WTC11 (cell line): ENCODE data around the gene CD6.

Experiments used
- CREB1 ChIP-seq: sonication (generic); formaldehyde crosslinking; IDR thresholded peaks from 2 replicates; pipeline ENCODE4 v1.8.0; 2023; ENCODE audit warnings: mild to moderate bottlenecking, missing genetic modification reagents
- CTCF ChIP-seq: fragments of 200-600 bp; IDR thresholded peaks from 2 replicates; pipeline ENCODE4 v1.8.0; 2022; ENCODE audit warnings: antibody characterized with exemption
- NR1H2 ChIP-seq: sonication (generic); formaldehyde crosslinking; IDR thresholded peaks from 2 replicates; pipeline ENCODE4 v1.9.0; 2021; ENCODE audit warnings: mild to moderate bottlenecking, moderate library complexity, missing genetic modification reagents
- SMAD3 ChIP-seq: sonication (generic); formaldehyde crosslinking; IDR thresholded peaks from 2 replicates; pipeline ENCODE4 v1.8.0; 2022; ENCODE audit warnings: missing genetic modification reagents, mild to moderate bottlenecking, borderline replicate concordance
- SMAD4 ChIP-seq: sonication (generic); formaldehyde crosslinking; IDR thresholded peaks from 2 replicates; pipeline ENCODE4 v1.8.0; 2022; ENCODE audit warnings: mild to moderate bottlenecking, missing genetic modification reagents
- SP1 ChIP-seq: sonication (generic); formaldehyde crosslinking; conservative IDR thresholded peaks from 2 replicates; pipeline ENCODE4 v1.8.1; 2022; ENCODE audit warnings: missing genetic modification reagents
- STAT6 ChIP-seq: sonication (generic); formaldehyde crosslinking; conservative IDR thresholded peaks from 2 replicates; pipeline ENCODE4 v1.8.1; 2023; ENCODE audit warnings: mild to moderate bottlenecking, low read depth, missing genetic modification reagents, moderate library complexity
- USF2 ChIP-seq: sonication (generic); formaldehyde crosslinking; IDR thresholded peaks from 2 replicates; pipeline ENCODE4 v1.8.1; 2023; ENCODE audit warnings: mild to moderate bottlenecking, missing genetic modification reagents, moderate library complexity
- ZNF423 ChIP-seq: fragments of 250-450 bp; sonication (Bioruptor Pico); IDR thresholded peaks from 2 replicates; pipeline ENCODE4 v2.1.2; 2022; ENCODE audit warnings: mild to moderate bottlenecking, moderate library complexity
- TF ChIP-seq, protein P1 (sequence below): sonication (generic); formaldehyde crosslinking; IDR thresholded peaks from 2 replicates; pipeline ENCODE4 v1.8.1; 2022; ENCODE audit warnings: low read depth, missing genetic modification reagents, borderline replicate concordance

DNA sequence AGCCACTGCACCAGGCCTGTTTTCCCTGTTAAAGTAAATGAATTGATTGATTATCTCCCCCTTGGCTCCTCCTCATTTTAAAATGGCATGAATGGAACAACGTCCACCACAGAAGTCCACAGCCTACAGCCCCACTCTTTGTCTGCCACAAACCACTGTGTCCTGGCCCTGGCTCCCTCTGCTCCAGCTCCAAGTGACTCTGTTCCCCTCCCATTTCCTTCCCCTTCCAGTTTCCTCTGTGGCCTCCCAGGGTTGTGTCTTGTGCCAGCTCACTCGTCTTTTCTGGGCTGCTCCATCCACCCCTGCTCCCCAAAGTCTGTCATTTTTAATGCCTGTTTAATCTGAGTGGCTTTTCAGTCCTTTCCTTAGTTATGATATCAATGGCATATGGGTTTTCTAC, 78.4 kb downstream of the CD6 start:
- TF ChIP-seq SMAD4, result no peak
- TF ChIP-seq SP1 (CRISPR knock-in tag), result no peak
- TF ChIP-seq USF2 (CRISPR knock-in tag), result no peak
- TF ChIP-seq CTCF, result no peak
- TF ChIP-seq ZNF423, result no peak
- no peak for TF ChIP-seq STAT6 (CRISPR knock-in tag)
- TF ChIP-seq, protein P1, sequence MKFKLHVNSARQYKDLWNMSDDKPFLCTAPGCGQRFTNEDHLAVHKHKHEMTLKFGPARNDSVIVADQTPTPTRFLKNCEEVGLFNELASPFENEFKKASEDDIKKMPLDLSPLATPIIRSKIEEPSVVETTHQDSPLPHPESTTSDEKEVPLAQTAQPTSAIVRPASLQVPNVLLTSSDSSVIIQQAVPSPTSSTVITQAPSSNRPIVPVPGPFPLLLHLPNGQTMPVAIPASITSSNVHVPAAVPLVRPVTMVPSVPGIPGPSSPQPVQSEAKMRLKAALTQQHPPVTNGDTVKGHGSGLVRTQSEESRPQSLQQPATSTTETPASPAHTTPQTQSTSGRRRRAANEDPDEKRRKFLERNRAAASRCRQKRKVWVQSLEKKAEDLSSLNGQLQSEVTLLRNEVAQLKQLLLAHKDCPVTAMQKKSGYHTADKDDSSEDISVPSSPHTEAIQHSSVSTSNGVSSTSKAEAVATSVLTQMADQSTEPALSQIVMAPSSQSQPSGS (CRISPR knock-in tag), result no peak
- TF ChIP-seq CREB1 (CRISPR knock-in tag), result no peak
- TF ChIP-seq NR1H2 (CRISPR knock-in tag), result no peak
- TF ChIP-seq SMAD3 (CRISPR knock-in tag), result no peak
